GM12878 (cell line): ENCODE data around the gene FNTB. TPM values are rescaled to one million over a fixed set of nuclear protein-coding genes. Genes with fewer than 3 reads are reported as not detected.

Experiments used
- ATAC-seq: fragments of 200-7000 bp; cut with Tn5 transposase; 3 replicates; pipeline ENCODE4 v1.9.1; 2020; ENCODE audit warnings: mild to moderate bottlenecking, moderate library complexity
- BruUV-seq: library from RNA; stranded (reverse); fragments of 400-500 nt; replicated peaks from 2 replicates; lab custom pipeline; 2021; lab: Mats Ljungman, UMichigan
- CTCF ChIA-PET: fragments of 300-600 bp; sonication (Branson Sonifier 250); formaldehyde crosslinking; extraction: SDS; loops from one replicate; lab custom pipeline; 2021; ENCODE audit warnings: inconsistent platforms; lab: Yijun Ruan, JAX
- POLR2A ChIA-PET: fragments of 350-600 bp; formaldehyde crosslinking; extraction: SDS; loops from one replicate; lab custom pipeline; 2021; ENCODE audit warnings: inconsistent platforms; lab: Charles Lee
- RAD21 ChIA-PET: fragments of 300-600 bp; sonication (Branson Sonifier 250); formaldehyde crosslinking; loops from one replicate; lab custom pipeline; 2023; ENCODE audit warnings: antibody characterized with exemption; ENCODE audit not compliant: unreplicated experiment; lab: Charles Lee
- SMC1A ChIA-PET: fragments of 300-600 bp; sonication (Branson Sonifier 250); formaldehyde crosslinking; loops from one replicate; lab custom pipeline; 2023; ENCODE audit not compliant: unreplicated experiment, uncharacterized antibody; lab: Charles Lee
- DNase-seq: peaks from one replicate; pipeline ENCODE4 v3.0.0-alpha.2; 2011; ENCODE audit warnings: low read depth, low spot score
- FAIRE-seq: peaks from 3 replicates; lab custom pipeline; 2011; peaks lifted over from hg19 to GRCh38; lab: Jason Lieb, UNC
- H2AFZ ChIP-seq: 2 replicates; pipeline ENCODE4 v1.6.0; 2011; ENCODE audit warnings: low read depth, low read length, control low read depth; ENCODE audit not compliant: control insufficient read depth
- H3K27ac ChIP-seq: 2 replicates; pipeline ENCODE4 v1.5.1; 2011; ENCODE audit warnings: control low read depth; ENCODE audit not compliant: control insufficient read depth, insufficient read depth
- H3K27me3 ChIP-seq, 2 experiments: replicated peaks in 1 of 2; 2 replicates each; pipeline versions ENCODE4 v1.6.0 to v1.6.1; 2011; ENCODE audit warnings: low read length in 1 of 2; ENCODE audit not compliant: control insufficient read depth in 2 of 2, insufficient read depth in 2 of 2
- H3K36me3 ChIP-seq, 2 experiments: 2 replicates each; pipeline ENCODE4 v1.5.1; 2011; ENCODE audit warnings: low read length in 1 of 2; ENCODE audit not compliant: control insufficient read depth in 2 of 2, insufficient read depth in 2 of 2
- H3K4me1 ChIP-seq: 2 replicates; pipeline ENCODE4 v1.6.1; 2011; ENCODE audit warnings: mild to moderate bottlenecking, low read length, moderate library complexity, mixed read lengths; ENCODE audit not compliant: control insufficient read depth, insufficient read depth
- H3K4me2 ChIP-seq: 2 replicates; pipeline ENCODE4 v1.6.0; 2011; ENCODE audit warnings: control low read depth; ENCODE audit not compliant: control insufficient read depth, insufficient read depth
- H3K4me3 ChIP-seq: fragments of 200-600 bp; sonication (generic); 2 replicates; pipeline ENCODE4 v1.5.1; 2016
- H3K79me2 ChIP-seq: 2 replicates; pipeline ENCODE4 v1.6.0; 2011; ENCODE audit warnings: low read length; ENCODE audit not compliant: control insufficient read depth, insufficient read depth
- H3K9ac ChIP-seq: 2 replicates; pipeline ENCODE4 v1.8.0; 2011; ENCODE audit warnings: low read length, control low read depth, mixed read lengths; ENCODE audit not compliant: control insufficient read depth, insufficient read depth
- H3K9me3 ChIP-seq: replicated peaks from 3 replicates; pipeline ENCODE4 v1.5.1; 2011; ENCODE audit warnings: mild to moderate bottlenecking, low read length; ENCODE audit not compliant: control insufficient read depth, insufficient read depth
- H4K20me1 ChIP-seq: 2 replicates; pipeline ENCODE4 v1.6.0; 2011; ENCODE audit not compliant: control insufficient read depth, insufficient read depth
- ATF7 ChIP-seq: fragments of 450-650 bp; IDR thresholded peaks from 2 replicates; pipeline ENCODE4 v1.6.1; 2016; ENCODE audit warnings: low read depth, mild to moderate bottlenecking
- BACH1 ChIP-seq: fragments of 450-650 bp; IDR thresholded peaks from 2 replicates; pipeline ENCODE4 v1.6.1; 2017; ENCODE audit warnings: mild to moderate bottlenecking, borderline replicate concordance
- BHLHE40 ChIP-seq, 2 experiments: fragments of 450-650 bp in 1 of 2; IDR thresholded peaks; 2 replicates each; pipeline ENCODE4 v1.6.1; 2011 to 2017; ENCODE audit warnings: low read depth in 2 of 2, borderline replicate concordance in 1 of 2, improper control_type of control experiment in 1 of 2, low read length in 1 of 2, mild to moderate bottlenecking in 1 of 2
- GATAD2B ChIP-seq: fragments of 450-650 bp; conservative IDR thresholded peaks from 2 replicates; pipeline ENCODE4 v1.6.1; 2017; ENCODE audit warnings: low read depth, mild to moderate bottlenecking, moderate library complexity
- POLR2AphosphoS2 ChIP-seq: IDR thresholded peaks from 2 replicates; pipeline ENCODE4 v1.6.1; 2011; ENCODE audit warnings: low read depth, mild to moderate bottlenecking, low read length, improper control_type of control experiment, moderate library complexity
- SMARCA5 ChIP-seq: fragments of 450-650 bp; IDR thresholded peaks from 2 replicates; pipeline ENCODE4 v1.6.1; 2017; ENCODE audit warnings: mild to moderate bottlenecking
- TAF1 ChIP-seq: IDR thresholded peaks from 2 replicates; pipeline ENCODE4 v1.6.1; 2011; ENCODE audit warnings: mild to moderate bottlenecking, low read depth, low read length, borderline replicate concordance
- TCF12 ChIP-seq: IDR thresholded peaks from 2 replicates; pipeline ENCODE4 v1.6.1; 2011; ENCODE audit warnings: low read depth, mild to moderate bottlenecking, low read length
- ZNF24 ChIP-seq: fragments of 450-650 bp; IDR thresholded peaks from 2 replicates; pipeline ENCODE4 v1.6.1; 2017; ENCODE audit warnings: antibody characterized with exemption, mild to moderate bottlenecking
- WGBS: methylation state at CpG from one replicate; pipeline ENCODE4 v1.1.6; 2016; ENCODE audit warnings: low lambda C conversion rate; ENCODE audit not compliant: insufficient replicate concordance, insufficient coverage; ENCODE audit errors: missing lambda C conversion rate; 5-methylcytosine and 5-hydroxymethylcytosine counted together
- in situ Hi-C: fragments of 300-500 bp; cut with MboI; formaldehyde crosslinking; loops from 9 replicates; pipeline ENCODE4 v1.14.3; 2018; ENCODE audit warnings: mixed read lengths
- intact Hi-C: fragments of 100-400 bp; cut with micrococcal nuclease; formaldehyde crosslinking; loops from one replicate; pipeline ENCODE4 v1.14.2; 2022; ENCODE audit not compliant: unreplicated experiment
- polyA plus RNA-seq, 11 experiments: library from polyadenylated mRNA; depleted of rRNA in 4 of 11; unstranded in 6 of 11; stranded (reverse) in 5 of 11; fragments of >200 nt; fragmentation: Nextera tagmentation in 4 of 11; fragmentation: Illumina TruSeq in 1 of 11; extraction: Ambion mirVana in 4 of 11; extraction: Trizol in 1 of 11; gene quantifications; 1 replicate in 1 of 11; 2 replicates in 10 of 11; pipeline versions ENCODE4 v1.2.1 to v1.2.3, GENCODE V29; 2011 to 2016; ENCODE audit warnings: inconsistent platforms in 2 of 11, missing spikeins in 2 of 11, low read depth in 1 of 11
- total RNA-seq, 4 experiments: library from RNA; depleted of rRNA in 3 of 4; stranded (reverse); fragments of >200 nt in 3 of 4; fragmentation: Illumina TruSeq in 1 of 4; extraction: Trizol in 1 of 4; gene quantifications; 2 replicates each; pipeline versions ENCODE4 v1.2.1 to v1.2.3, GENCODE V29; 2013 to 2021
- TF ChIP-seq, protein P1 (sequence below): IDR thresholded peaks from 2 replicates; pipeline ENCODE4 v1.6.1; 2012; ENCODE audit warnings: mild to moderate bottlenecking, low read depth, low read length
- TF ChIP-seq, protein P2 (sequence below): fragments of 450-650 bp; IDR thresholded peaks from 2 replicates; pipeline ENCODE4 v1.6.1; 2016; ENCODE audit warnings: mild to moderate bottlenecking
- TF ChIP-seq, protein P3 (sequence below): fragments of 450-650 bp; IDR thresholded peaks from 2 replicates; pipeline ENCODE4 v1.6.1; 2017; ENCODE audit warnings: mild to moderate bottlenecking

Gene FNTB
- total and polyA plus RNA-seq, 10 of the 15 experiments (the other 5 are each of a cell fraction or from before 2014, with no cell fraction given) = 10.4 to 25.1 (median 16.7) TPM

DNA sequence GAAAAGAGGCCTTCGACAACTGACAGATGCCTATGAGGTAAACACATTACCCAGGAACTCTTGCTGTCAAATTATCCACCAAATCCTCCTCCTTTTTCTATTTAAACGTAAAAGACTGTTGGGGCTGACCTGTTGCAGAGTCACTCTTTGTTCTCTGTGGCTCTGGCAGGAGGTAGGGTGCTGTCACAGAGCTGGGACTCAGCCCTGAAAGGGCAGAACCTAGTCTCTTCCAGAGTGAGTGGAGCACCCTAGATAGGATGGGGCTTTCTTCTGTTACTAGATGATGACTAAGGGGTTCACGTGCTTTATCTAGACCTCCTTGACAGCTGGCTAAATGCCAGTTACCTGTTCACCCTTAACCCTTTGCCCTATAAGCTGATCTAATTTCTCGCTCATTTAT is 25.7 kb downstream of the FNTB start (continued):
- TF ChIP-seq, protein P1, sequence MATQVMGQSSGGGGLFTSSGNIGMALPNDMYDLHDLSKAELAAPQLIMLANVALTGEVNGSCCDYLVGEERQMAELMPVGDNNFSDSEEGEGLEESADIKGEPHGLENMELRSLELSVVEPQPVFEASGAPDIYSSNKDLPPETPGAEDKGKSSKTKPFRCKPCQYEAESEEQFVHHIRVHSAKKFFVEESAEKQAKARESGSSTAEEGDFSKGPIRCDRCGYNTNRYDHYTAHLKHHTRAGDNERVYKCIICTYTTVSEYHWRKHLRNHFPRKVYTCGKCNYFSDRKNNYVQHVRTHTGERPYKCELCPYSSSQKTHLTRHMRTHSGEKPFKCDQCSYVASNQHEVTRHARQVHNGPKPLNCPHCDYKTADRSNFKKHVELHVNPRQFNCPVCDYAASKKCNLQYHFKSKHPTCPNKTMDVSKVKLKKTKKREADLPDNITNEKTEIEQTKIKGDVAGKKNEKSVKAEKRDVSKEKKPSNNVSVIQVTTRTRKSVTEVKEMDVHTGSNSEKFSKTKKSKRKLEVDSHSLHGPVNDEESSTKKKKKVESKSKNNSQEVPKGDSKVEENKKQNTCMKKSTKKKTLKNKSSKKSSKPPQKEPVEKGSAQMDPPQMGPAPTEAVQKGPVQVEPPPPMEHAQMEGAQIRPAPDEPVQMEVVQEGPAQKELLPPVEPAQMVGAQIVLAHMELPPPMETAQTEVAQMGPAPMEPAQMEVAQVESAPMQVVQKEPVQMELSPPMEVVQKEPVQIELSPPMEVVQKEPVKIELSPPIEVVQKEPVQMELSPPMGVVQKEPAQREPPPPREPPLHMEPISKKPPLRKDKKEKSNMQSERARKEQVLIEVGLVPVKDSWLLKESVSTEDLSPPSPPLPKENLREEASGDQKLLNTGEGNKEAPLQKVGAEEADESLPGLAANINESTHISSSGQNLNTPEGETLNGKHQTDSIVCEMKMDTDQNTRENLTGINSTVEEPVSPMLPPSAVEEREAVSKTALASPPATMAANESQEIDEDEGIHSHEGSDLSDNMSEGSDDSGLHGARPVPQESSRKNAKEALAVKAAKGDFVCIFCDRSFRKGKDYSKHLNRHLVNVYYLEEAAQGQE = no peak
- TF ChIP-seq ATF7 = no peak

DNA sequence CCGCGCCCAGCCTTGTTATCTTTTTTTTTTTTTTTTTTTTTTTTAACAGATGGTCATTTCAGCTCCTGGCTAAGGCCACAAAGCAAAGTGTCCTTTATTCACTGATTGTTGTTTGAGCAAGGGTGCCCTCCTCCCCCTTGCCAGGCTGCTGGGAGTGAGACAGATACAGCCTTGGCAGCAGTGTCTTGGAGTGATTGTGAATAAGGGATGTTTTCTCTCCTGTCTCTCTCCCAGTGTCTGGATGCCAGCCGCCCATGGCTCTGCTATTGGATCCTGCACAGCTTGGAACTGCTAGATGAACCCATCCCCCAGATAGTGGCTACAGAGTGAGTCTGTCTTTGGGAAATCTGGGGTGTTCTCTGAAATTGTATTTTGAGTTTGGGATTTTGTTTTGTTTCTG is 28.7 kb downstream of the FNTB start:
- ATAC-seq (no peak), DNase-seq (no peak), FAIRE-seq (no peak)
- H3K4me2 ChIP-seq = no peak overlapping the region
- ChIA-PET SMC1A (interaction anchor here (1.2 kb wide), 1 partner anchor 31 kb away, joined by 3 read pairs; no protein-coding TSS in a partner anchor), RAD21 (no interaction called here), POLR2A (interaction anchor here (0.6 to 0.7 kb wide), 2 partner anchors 280 to 577 kb away, joined by 3 to 5 read pairs; no protein-coding TSS in a partner anchor), CTCF (interaction anchor here (1.0 kb wide), 1 partner anchor 19 kb away, joined by 3 read pairs; no protein-coding TSS in a partner anchor)
- intact Hi-C loops = no loop called here
- H3K27me3 ChIP-seq = no peaks in the 10 kb centered on the region
- H3K36me3 ChIP-seq = peaks cover 0 to 7% of the 10 kb centered on the region in 2 experiments; a peak in 3 of 4 replicates
- H3K79me2 ChIP-seq = no peaks in the 10 kb centered on the region
- no TSS peak for BruUV-seq
- no peaks in the 10 kb centered on the region for H4K20me1 ChIP-seq
- H3K4me1 ChIP-seq = no peaks in the 10 kb centered on the region
- H3K9ac ChIP-seq = no peak overlapping the region
- no peak overlapping the region for H3K4me3 ChIP-seq
- WGBS = 97% methylated on average over 3 of the region's 3 CpGs
- no peak overlapping the region for H3K27ac ChIP-seq
- H2AFZ ChIP-seq = no peak overlapping the region
- no peaks in the 10 kb centered on the region for H3K9me3 ChIP-seq
- in situ Hi-C loops = no loop called here
- TF ChIP-seq, protein P2, sequence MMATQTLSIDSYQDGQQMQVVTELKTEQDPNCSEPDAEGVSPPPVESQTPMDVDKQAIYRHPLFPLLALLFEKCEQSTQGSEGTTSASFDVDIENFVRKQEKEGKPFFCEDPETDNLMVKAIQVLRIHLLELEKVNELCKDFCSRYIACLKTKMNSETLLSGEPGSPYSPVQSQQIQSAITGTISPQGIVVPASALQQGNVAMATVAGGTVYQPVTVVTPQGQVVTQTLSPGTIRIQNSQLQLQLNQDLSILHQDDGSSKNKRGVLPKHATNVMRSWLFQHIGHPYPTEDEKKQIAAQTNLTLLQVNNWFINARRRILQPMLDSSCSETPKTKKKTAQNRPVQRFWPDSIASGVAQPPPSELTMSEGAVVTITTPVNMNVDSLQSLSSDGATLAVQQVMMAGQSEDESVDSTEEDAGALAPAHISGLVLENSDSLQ = no peak
- no peak for TF ChIP-seq BHLHE40 (IDR thresholded peaks at IDR 0.05; ENCODE audit: borderline replicate concordance in 1 of 2, low read depth in 2 of 2, low read length in 1 of 2)
- TF ChIP-seq, protein P3, sequence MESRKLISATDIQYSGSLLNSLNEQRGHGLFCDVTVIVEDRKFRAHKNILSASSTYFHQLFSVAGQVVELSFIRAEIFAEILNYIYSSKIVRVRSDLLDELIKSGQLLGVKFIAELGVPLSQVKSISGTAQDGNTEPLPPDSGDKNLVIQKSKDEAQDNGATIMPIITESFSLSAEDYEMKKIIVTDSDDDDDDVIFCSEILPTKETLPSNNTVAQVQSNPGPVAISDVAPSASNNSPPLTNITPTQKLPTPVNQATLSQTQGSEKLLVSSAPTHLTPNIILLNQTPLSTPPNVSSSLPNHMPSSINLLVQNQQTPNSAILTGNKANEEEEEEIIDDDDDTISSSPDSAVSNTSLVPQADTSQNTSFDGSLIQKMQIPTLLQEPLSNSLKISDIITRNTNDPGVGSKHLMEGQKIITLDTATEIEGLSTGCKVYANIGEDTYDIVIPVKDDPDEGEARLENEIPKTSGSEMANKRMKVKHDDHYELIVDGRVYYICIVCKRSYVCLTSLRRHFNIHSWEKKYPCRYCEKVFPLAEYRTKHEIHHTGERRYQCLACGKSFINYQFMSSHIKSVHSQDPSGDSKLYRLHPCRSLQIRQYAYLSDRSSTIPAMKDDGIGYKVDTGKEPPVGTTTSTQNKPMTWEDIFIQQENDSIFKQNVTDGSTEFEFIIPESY = no peak
- TF ChIP-seq TCF12 = no peak
- TF ChIP-seq ZNF24 = no peak
- no peak for TF ChIP-seq BACH1
- TF ChIP-seq POLR2AphosphoS2 = no peak
- no peak for TF ChIP-seq TAF1
- no peak for TF ChIP-seq SMARCA5
- no peak for TF ChIP-seq GATAD2B
